HCT116 (cell line): ENCODE measurements around the gene SLF1. TPM values are rescaled to one million over a fixed set of nuclear protein-coding genes. Genes with fewer than 3 reads are reported as not detected.

ENCODE experiments used
- ATAC-seq: fragments of 200-7000 bp; cut with Tn5 transposase; 2 replicates; pipeline ENCODE4 v1.9.1; 2020; ENCODE audit warnings: mild to moderate bottlenecking, moderate library complexity
- BruUV-seq: library from RNA; stranded (reverse); fragments of 400-500 nt; replicated peaks from 2 replicates; lab custom pipeline; 2021; lab: Mats Ljungman, UMichigan
- CTCF ChIA-PET: fragments of 300-600 bp; sonication (Branson Sonifier 250); formaldehyde crosslinking; loops from one replicate; lab custom pipeline; 2021; ENCODE audit warnings: antibody characterized with exemption; lab: Charles Lee
- POLR2A ChIA-PET: fragments of 300-600, 350-600 bp; sonication (Branson Sonifier 250); formaldehyde crosslinking; loops from one replicate; lab custom pipeline; 2021; ENCODE audit warnings: antibody characterized with exemption; lab: Charles Lee
- RAD21 ChIA-PET, 2 experiments: fragments of 300-600 bp; sonication (Branson Sonifier 250); formaldehyde crosslinking; loops; one replicate each; lab custom pipeline; 2023; ENCODE audit warnings: low total read pairs in 2 of 2; ENCODE audit not compliant: uncharacterized antibody in 2 of 2, unreplicated experiment in 2 of 2, low non-redundant PET in 1 of 2; lab: Charles Lee
- DNase-seq: peaks from one replicate; pipeline ENCODE4 v3.0.0-alpha.2; 2010; ENCODE audit warnings: low read depth, low spot score
- H2AFZ ChIP-seq: fragments of 200-600 bp; shearing (Covaris generic), sonication (generic); 2 replicates; pipeline ENCODE4 v1.6.1; 2017; ENCODE audit warnings: low read depth, mixed run types, mixed read lengths, antibody characterized with exemption, low read length; ENCODE audit not compliant: poor library complexity, severe bottlenecking
- H3K27ac ChIP-seq: 2 replicates; pipeline ENCODE4 v1.5.1; 2012; ENCODE audit warnings: low read depth, low read length
- H3K27me3 ChIP-seq: fragments of 200-600 bp; sonication (generic); 2 replicates; pipeline ENCODE4 v1.6.1; 2016; ENCODE audit warnings: mixed run types, low read length, mixed read lengths; ENCODE audit not compliant: insufficient read depth
- H3K36me3 ChIP-seq, 2 experiments: fragments of 200-500 bp in 1 of 2; fragments of 200-600 bp in 1 of 2; sonication (Bioruptor generic) in 1 of 2; sonication (generic) in 1 of 2; 2 replicates each; pipeline versions ENCODE4 v1.5.1 to v1.6.1; 2014 to 2016; ENCODE audit warnings: low read length in 2 of 2, inconsistent platforms in 1 of 2, mixed read lengths in 1 of 2, mixed run types in 1 of 2; ENCODE audit not compliant: insufficient read depth in 2 of 2, control insufficient read depth in 1 of 2
- H3K4me1 ChIP-seq, 2 experiments: fragments of 200-600 bp in 1 of 2; sonication (generic) in 1 of 2; 2 replicates each; pipeline versions ENCODE4 v1.5.1 to v1.6.1; 2012 to 2017; ENCODE audit warnings: low read length in 2 of 2, inconsistent platforms in 1 of 2, mild to moderate bottlenecking in 1 of 2, mixed read lengths in 1 of 2, mixed run types in 1 of 2, moderate library complexity in 1 of 2; ENCODE audit not compliant: insufficient read depth in 2 of 2, control insufficient read depth in 1 of 2
- H3K4me2 ChIP-seq: fragments of 200-600 bp; sonication (generic); 2 replicates; pipeline ENCODE4 v1.6.1; 2017; ENCODE audit warnings: mixed run types, low read length, mixed read lengths
- H3K4me3 ChIP-seq, 2 experiments: fragments of 200-600 bp in 1 of 2; sonication (generic) in 1 of 2; replicated peaks in 1 of 2; 2 replicates each; pipeline ENCODE4 v1.5.1; 2011 to 2016; ENCODE audit warnings: low read length in 2 of 2, control low read depth in 1 of 2, low read depth in 1 of 2, mild to moderate bottlenecking in 1 of 2, mixed read lengths in 1 of 2, mixed run types in 1 of 2
- H3K79me2 ChIP-seq: fragments of 200-600 bp; sonication (generic); 2 replicates; pipeline ENCODE4 v1.6.1; 2017; ENCODE audit warnings: mild to moderate bottlenecking, mixed run types, low read length, moderate library complexity, mixed read lengths; ENCODE audit not compliant: insufficient read depth
- H3K9ac ChIP-seq: fragments of 200-600 bp; sonication (generic); 2 replicates; pipeline ENCODE4 v1.6.1; 2016; ENCODE audit warnings: low read length, mixed read lengths
- H3K9me2 ChIP-seq: fragments of 200-600 bp; sonication (generic), shearing (Covaris generic); 2 replicates; pipeline ENCODE4 v1.6.1; 2017; ENCODE audit warnings: mixed run types, mild to moderate bottlenecking, moderate library complexity; ENCODE audit not compliant: insufficient read depth
- H3K9me3 ChIP-seq, 2 experiments: fragments of 200-500 bp in 1 of 2; fragments of 200-600 bp in 1 of 2; sonication (Bioruptor generic) in 1 of 2; sonication (generic) in 1 of 2; 2 replicates each; pipeline ENCODE4 v1.6.1; 2014 to 2017; ENCODE audit warnings: low read length in 2 of 2, mixed read lengths in 2 of 2, inconsistent platforms in 1 of 2, low read depth in 1 of 2, mild to moderate bottlenecking in 1 of 2, mixed run types in 1 of 2, moderate library complexity in 1 of 2; ENCODE audit not compliant: control insufficient read depth in 1 of 2, insufficient read depth in 1 of 2
- H4K20me1 ChIP-seq: fragments of 200-600 bp; sonication (generic), shearing (Covaris generic); 2 replicates; pipeline ENCODE4 v1.6.1; 2017; ENCODE audit warnings: mixed run types, mild to moderate bottlenecking, moderate library complexity; ENCODE audit not compliant: insufficient read depth
- CEBPB ChIP-seq: IDR thresholded peaks from 2 replicates; pipeline ENCODE4 v1.6.1; 2012; ENCODE audit warnings: low read depth
- EZH2phosphoT487 ChIP-seq: fragments of 200-600 bp; IDR thresholded peaks from 2 replicates; pipeline ENCODE4 v1.6.1; 2018; ENCODE audit warnings: antibody characterized with exemption, borderline replicate concordance
- FOSL1 ChIP-seq: IDR thresholded peaks from 2 replicates; pipeline ENCODE4 v1.6.1; 2012; ENCODE audit warnings: low read depth
- JUND ChIP-seq: IDR thresholded peaks from 2 replicates; pipeline ENCODE4 v1.6.1; 2012
- POLR2A ChIP-seq: IDR thresholded peaks from 2 replicates; pipeline ENCODE4 v1.7.0; 2011; ENCODE audit warnings: borderline replicate concordance; ENCODE audit not compliant: insufficient read depth, insufficient read length; ENCODE audit errors: extremely low read depth
- RAD21 ChIP-seq: IDR thresholded peaks from 2 replicates; pipeline ENCODE4 v1.6.1; 2012; ENCODE audit warnings: low read depth, mild to moderate bottlenecking
- REST ChIP-seq: IDR thresholded peaks from 2 replicates; pipeline ENCODE4 v1.6.1; 2012; ENCODE audit warnings: low read depth
- SIN3A ChIP-seq: IDR thresholded peaks from 2 replicates; pipeline ENCODE4 v1.6.1; 2012; ENCODE audit warnings: low read depth
- SP1 ChIP-seq: IDR thresholded peaks from 2 replicates; pipeline ENCODE4 v1.6.1; 2012; ENCODE audit warnings: low read depth
- TCF7L2 ChIP-seq: IDR thresholded peaks from 2 replicates; pipeline ENCODE4 v1.7.0; 2011; ENCODE audit warnings: borderline replicate concordance, inconsistent platforms; ENCODE audit not compliant: insufficient read depth, insufficient read length; ENCODE audit errors: extremely low read depth
- YY1 ChIP-seq: IDR thresholded peaks from 2 replicates; pipeline ENCODE4 v1.6.1; 2011; ENCODE audit warnings: low read length, low read depth, moderate library complexity, mild to moderate bottlenecking; ENCODE audit not compliant: insufficient replicate concordance; ENCODE audit errors: extremely low read depth
- intact Hi-C: fragments of 100-400 bp; cut with micrococcal nuclease; formaldehyde crosslinking; loops from 2 replicates; pipeline ENCODE4 v1.10.0; 2022
- total RNA-seq: library from RNA; stranded (reverse); gene quantifications from one replicate; pipeline ENCODE4 v1.2.1, GENCODE V29; 2021; ENCODE audit not compliant: unreplicated experiment

SLF1 gene
- total RNA-seq, 1 experiment from 2014 or later, result 10.4 TPM

GRCh38 chr5:94689908-94690307, 71.4 kb downstream of the SLF1 start:
- Histone ChIP-seq H2AFZ (no peak overlapping the region), H3K27me3 (no peaks in the 10 kb centered on the region), H3K79me2 (no peaks in the 10 kb centered on the region), H3K4me3 (no peak overlapping the region), H4K20me1 (no peaks in the 10 kb centered on the region), H3K36me3 (no peaks in the 10 kb centered on the region), H3K9ac (no peak overlapping the region), H3K27ac (no peak overlapping the region), H3K9me3 (no peaks in the 10 kb centered on the region), H3K4me2 (no peak overlapping the region), H3K9me2 (no peaks in the 10 kb centered on the region), H3K4me1 (no peaks in the 10 kb centered on the region)
- ATAC-seq, result no peak
- no peak for DNase-seq
- BruUV-seq, result no TSS peak
- ChIA-PET POLR2A (no interaction called here), RAD21 (no interaction called here), CTCF (no interaction called here)
- intact Hi-C loops, result loop anchor here (10.0 kb wide), 1 partner anchor 775 kb away; no protein-coding TSS in a partner anchor
- TF ChIP-seq EZH2phosphoT487, result no peak
- no peak for TF ChIP-seq POLR2A
- no peak for TF ChIP-seq CEBPB
- no peak for TF ChIP-seq YY1
- no peak for TF ChIP-seq TCF7L2
- TF ChIP-seq RAD21, result no peak
- no peak for TF ChIP-seq JUND
- TF ChIP-seq SIN3A, result no peak
- TF ChIP-seq REST, result no peak
- no peak for TF ChIP-seq SP1
- TF ChIP-seq FOSL1, result no peak
